AG09309 (cell line): ENCODE results near the gene HP1BP3.

Experiments used
- DNase-seq: peaks from one replicate; pipeline ENCODE4 v3.0.0-alpha.2; 2010; ENCODE audit warnings: low read depth
- H3K4me3 ChIP-seq: 2 replicates; pipeline ENCODE4 v1.5.1; 2011; ENCODE audit warnings: mild to moderate bottlenecking, low read depth, low read length, moderate library complexity; ENCODE audit not compliant: control insufficient read depth
- TF ChIP-seq, protein P1 (sequence below): IDR thresholded peaks from 2 replicates; pipeline ENCODE4 v1.5.1; 2011; ENCODE audit warnings: mild to moderate bottlenecking, low read depth, low read length, inconsistent platforms; ENCODE audit not compliant: insufficient read depth, control insufficient read depth; ENCODE audit errors: missing control alignments

The HP1BP3 gene

DNA sequence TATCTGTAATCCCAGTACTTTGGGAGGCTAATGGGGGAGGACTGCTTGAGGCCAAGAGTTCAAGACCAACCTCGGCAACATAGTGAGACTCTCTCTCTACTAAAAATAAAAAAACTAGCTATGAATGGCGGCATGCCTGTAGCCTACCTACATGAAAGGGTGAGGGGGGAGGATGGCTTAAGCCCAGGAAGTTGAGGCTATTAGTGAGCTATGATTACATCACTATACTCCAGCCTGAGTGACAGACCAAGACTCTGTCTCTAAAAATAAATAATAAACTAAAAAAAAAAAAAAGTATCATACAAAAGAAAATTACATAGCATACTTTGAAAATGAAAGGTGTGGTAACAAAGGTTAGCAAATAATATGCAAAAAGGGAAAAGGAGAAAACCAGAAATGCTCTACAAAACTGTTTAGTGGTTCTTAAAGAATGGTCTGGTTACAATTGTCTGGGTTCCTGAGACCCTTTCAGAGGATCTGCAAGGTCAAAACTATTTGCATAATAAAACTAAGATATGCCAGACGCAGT lies 35.6 kb downstream of the HP1BP3 start:
- no peak for DNase-seq
- no peak overlapping the region for H3K4me3 ChIP-seq
- TF ChIP-seq, protein P1, sequence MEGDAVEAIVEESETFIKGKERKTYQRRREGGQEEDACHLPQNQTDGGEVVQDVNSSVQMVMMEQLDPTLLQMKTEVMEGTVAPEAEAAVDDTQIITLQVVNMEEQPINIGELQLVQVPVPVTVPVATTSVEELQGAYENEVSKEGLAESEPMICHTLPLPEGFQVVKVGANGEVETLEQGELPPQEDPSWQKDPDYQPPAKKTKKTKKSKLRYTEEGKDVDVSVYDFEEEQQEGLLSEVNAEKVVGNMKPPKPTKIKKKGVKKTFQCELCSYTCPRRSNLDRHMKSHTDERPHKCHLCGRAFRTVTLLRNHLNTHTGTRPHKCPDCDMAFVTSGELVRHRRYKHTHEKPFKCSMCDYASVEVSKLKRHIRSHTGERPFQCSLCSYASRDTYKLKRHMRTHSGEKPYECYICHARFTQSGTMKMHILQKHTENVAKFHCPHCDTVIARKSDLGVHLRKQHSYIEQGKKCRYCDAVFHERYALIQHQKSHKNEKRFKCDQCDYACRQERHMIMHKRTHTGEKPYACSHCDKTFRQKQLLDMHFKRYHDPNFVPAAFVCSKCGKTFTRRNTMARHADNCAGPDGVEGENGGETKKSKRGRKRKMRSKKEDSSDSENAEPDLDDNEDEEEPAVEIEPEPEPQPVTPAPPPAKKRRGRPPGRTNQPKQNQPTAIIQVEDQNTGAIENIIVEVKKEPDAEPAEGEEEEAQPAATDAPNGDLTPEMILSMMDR = no peak

DNA sequence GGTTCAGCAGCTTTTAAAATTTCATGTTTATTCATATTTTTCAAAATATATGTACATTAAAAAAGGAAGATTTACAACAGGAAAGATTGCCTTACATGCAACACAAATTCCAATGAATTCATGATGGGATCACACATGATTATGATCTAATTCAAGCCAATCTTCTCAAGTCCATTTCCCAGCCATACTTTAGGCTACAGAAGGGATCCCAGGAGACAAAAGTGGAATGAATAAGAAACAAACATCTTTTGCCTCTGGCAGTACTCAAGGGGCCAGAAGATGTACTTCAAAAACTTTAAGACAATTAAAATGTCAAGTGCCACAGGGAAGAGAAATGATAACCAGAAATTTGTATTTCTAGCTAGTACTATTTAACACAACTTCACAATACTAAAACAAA lies 44.4 kb downstream of the HP1BP3 start:
- TF ChIP-seq, protein P1 = no peak

DNA sequence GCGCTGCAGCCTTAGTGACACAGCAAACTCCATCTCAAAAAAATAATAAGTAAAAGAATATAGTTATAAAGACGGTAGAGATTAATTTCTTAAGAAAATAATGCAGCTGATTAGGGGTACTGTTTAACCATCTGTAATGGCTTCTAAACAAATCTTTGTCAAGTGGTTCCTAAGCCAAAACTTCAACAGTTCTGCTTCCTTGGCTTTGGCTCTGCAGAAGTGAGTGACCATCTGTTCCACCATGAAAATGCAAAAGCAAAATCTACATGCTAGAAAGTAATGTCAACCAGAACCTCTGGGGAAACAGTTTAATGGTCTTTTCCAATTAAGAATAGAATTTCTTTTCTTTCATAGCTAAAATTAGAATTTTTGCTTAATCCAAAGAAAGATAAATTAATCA lies 46.3 kb downstream of the HP1BP3 start:
- H3K4me3 ChIP-seq = no peak overlapping the region
- DNase-seq = no peak
- TF ChIP-seq, protein P1 = no peak

More for the DNA sequence above, 44.4 kb downstream of the HP1BP3 start:
- DNase-seq = no peak
- no peak overlapping the region for H3K4me3 ChIP-seq

DNA sequence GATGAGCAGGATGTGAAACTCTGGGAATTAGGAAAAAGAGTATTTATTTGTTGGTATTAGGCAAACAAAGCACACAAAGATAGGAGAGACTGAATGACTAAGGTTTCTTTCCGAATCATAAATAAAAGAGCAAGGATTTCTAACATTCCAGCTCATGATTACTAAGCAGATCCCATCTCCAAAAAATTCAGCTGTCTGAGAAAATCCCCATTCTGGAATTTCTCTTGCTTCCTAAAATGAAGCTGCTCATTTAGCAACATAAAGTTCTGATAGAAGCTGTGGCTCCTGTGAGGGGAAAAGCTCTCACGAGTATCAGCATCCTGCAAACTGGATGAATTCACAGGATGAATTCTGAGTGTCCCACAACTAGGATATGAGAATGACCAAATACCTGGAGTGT lies 47.9 kb downstream of the HP1BP3 start:
- TF ChIP-seq, protein P1 = no peak
- DNase-seq = peak; percentile 44
- H3K4me3 ChIP-seq = no peak overlapping the region

DNA sequence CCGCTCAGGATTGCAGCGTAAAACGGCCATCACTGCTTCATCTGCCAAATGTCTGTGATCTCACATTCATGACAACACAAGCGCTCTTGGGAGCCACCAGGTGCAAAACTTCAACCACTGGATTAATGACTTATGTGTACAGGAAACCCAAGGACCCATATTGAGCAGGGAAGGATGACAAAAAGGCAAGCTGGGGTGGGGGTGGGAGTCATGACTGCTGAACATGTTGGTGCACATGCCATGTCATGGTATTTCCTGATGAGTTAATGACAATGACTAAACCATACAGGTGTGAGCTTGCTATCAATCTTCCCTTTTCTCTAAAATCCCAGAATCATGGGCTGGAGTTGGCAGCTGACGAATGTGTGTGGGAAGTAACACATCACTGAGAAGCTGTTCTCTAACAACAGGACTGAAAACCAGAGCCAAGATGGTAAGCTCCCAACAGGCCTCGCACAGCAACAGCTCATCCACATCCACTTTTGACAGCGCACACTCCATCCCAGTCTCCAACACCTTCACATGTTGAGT lies 51.5 kb downstream of the HP1BP3 start:
- no peak overlapping the region for H3K4me3 ChIP-seq
- DNase-seq = no peak
- TF ChIP-seq, protein P1 = no peak

DNA sequence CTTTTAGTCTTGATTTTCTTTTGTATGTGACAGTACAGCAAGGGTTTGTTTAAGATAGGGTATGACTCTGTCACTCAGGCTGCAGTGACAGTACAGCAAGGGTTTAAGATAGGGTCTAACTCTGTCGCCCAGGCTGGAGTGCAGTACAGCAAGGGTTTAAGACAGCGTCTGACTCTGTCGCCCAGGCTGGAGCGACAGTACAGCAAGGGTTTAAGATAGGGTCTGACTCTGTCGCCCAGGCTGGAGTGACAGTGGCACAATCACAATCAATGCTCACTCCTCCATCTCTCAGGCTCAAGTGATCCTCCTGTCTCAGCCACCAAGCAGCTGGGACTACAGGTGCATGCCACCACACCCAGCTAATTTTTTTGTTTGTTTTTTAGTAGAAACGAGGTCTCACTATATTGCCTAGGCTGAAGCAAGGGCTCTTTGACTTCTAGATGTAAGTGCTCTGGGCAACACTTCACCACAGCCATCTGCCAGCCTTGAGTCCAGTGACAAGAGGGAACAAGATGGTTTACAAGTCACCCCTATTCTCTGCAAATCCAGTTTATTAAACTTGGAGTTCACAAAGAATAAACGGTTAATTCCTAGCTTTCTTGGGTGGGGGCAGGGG lies 53.6 kb downstream of the HP1BP3 start:
- DNase-seq = no peak
- no peak overlapping the region for H3K4me3 ChIP-seq
- TF ChIP-seq, protein P1 = no peak
